CD4-positive, alpha-beta T cell treated with Interferon gamma for 1 hour (primary cell): Measurements from ENCODE around the gene POFUT2.

Experiments used
- DNase-seq: peaks from one replicate; pipeline ENCODE4 v3.0.0-alpha.2; 2020

POFUT2 gene, protein sequence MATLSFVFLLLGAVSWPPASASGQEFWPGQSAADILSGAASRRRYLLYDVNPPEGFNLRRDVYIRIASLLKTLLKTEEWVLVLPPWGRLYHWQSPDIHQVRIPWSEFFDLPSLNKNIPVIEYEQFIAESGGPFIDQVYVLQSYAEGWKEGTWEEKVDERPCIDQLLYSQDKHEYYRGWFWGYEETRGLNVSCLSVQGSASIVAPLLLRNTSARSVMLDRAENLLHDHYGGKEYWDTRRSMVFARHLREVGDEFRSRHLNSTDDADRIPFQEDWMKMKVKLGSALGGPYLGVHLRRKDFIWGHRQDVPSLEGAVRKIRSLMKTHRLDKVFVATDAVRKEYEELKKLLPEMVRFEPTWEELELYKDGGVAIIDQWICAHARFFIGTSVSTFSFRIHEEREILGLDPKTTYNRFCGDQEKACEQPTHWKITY

GRCh38 chr21:45287438-45288391, at the start of gene POFUT2:
Gene POFUT2 (minus strand): TSS chr21:45287895. CDS start chr21:45287871, 24 bp downstream.
- DNase-seq, result peak; percentile 97

- no peak for DNase-seq
These were observed 49.2 kb upstream of the POFUT2 start for GRCh38 chr21:45336870-45337269.

DNA sequence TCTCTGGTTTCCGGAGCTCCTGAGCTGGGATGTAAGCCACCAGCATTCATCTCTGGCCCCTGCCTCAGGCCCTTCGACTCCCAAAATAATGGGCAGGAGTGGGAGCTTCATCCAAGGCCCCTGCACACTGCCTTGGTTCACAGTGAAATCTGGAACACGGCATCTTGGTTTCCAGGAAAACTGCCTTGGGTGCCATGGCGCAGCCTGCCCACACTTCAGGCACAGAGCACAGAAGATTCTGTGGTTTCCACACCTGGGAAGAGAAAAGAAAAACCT, 48.8 kb upstream of the POFUT2 start:
- no peak for DNase-seq

- DNase-seq, result no peak
These were observed 48.3 kb upstream of the POFUT2 start for GRCh38 chr21:45335761-45336534.

GRCh38 chr21:45335151-45335760, 47.6 kb upstream of the POFUT2 start:
- DNase-seq, result no peak

GRCh38 chr21:45334591-45335081, 46.9 kb upstream of the POFUT2 start:
- DNase-seq, result no peak

DNA sequence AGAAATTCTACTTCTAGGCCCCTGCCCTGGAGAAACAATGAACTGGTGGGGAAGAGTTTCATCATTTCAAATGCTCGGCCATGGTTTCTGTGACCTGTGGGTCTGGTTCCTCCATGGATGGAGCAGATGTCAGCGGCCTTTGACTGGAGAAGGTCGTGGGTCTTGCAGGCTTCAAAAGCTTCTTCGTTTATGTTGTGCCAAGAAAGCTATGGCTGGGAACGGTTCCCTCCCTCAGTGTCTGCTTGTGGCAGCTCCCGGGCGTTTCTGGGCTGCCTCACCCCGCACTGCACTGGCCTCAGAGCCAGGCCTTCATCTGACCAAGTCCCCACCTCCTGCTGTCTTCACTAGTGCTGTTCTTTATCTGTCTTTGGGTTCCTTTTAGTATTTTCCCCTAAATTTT, 46.4 kb upstream of the POFUT2 start:
- no peak for DNase-seq

GRCh38 chr21:45333583-45334121, 46.0 kb upstream of the POFUT2 start:
- DNase-seq, result no peak

DNA sequence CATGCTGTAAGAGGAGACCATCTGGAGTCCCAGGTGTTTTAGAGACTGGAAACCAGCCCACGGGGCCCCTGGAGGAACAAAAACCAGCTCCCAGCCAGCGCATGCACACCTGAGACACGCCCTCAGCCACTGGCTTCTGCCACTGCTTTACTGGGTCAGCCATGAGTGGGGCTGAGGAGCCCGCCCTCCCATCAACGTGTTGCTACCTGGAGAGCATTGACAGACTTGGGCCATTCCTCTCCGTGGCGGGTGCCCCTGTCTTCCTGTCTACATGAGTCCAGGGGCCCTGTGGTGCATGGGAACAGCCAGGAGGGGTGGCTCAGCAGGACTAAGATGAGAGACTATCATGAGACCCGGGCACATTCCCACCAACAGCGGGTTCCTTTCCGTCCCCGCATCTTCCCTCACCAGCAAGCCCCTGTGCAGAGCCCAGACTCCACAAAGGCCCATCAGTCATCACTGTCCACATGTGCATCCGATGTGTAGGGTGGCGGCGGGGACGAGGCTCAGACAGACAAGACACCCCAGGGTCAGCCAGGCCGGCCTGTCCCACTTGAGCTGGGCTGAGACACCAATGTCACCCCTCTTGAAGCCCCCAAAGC, 45.4 kb upstream of the POFUT2 start:
- no peak for DNase-seq

DNA sequence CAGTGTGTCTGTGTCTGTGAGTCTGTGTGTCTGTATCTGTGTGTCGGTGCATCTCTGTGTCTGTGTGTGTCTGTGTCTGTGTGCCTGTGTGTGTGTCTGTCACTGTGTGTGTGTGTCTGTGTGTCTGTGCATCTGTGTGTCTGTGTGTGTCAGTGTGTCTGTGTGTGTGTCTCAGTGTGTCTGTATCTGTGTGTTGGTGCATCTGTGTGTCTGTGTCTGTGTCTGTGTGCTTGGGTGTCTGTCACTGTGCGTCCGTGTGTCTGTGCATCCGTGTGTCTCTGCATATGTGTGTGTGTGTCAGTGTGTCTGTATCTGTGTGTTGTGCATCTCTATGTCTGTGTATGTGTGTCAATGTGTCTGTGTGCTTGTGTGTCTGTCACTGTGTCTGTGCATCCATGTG, 44.7 kb upstream of the POFUT2 start:
- no peak for DNase-seq

DNA sequence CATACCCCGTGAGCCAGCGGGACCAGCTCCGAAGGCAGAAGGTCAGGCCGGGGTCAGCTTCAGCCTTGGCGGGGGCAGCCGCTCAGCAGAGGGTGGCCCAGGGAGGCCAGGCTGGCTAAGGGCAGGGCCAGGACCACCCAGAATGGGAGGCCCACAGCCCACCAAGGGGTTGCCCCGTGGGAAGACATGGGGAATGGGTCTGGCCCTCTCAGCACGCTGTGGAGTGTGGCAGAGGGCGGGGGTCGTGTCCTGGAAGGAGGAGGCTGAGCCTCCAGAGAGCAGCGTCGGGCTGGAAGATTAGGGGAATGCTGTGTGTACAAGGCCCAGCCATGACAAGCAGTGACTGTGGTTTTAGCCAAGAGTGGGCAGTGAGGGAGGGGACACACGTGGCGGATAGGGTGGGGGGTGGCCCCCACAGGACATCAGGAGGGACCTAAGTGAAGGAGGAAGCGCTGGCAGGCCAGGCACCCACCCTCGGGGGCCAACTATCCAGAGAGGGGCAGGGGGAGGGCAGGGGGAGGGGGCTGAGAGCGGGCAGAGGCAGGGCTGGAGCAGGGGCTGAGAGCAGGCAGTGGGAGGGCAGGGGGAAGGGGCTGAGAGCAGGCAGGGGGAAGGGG, 43.9 kb upstream of the POFUT2 start:
- no peak for DNase-seq

GRCh38 chr21:45330851-45331261, 43.2 kb upstream of the POFUT2 start:
- no peak for DNase-seq

DNA sequence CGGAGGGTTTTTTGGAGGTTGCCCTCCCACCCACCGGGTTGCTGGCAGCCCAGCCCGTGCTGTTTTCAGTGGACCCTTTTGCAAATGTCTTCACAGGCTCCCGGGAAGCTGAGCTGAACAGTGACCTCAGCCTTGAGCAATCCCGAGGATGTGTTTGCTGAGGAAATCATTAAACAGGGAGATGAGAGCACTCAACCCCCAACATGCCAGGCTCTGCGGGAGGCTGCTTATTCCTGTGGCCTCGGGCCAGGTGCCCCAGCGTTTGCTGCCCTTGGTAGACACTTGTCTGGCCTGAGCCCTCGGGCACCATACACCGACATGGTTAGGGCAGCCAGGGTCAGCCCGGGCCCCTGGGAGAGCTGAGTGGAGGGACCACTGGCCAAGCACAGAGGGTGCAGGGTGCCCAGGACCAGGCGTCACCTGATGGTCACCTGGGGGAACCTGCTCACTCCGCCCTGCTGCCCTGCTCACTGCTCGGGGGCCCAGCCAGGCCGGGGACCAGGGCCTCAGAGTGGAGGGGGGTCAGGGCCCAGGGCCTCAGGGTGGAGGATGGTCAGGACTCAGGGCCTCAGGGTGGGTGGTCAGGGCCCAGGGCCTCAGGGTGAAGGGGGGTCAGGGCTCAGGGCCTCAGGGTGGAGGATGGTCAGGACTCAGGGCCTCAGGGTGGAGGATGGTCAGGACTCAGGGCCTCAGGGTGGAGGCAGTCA, 42.5 kb upstream of the POFUT2 start:
- no peak for DNase-seq

DNA sequence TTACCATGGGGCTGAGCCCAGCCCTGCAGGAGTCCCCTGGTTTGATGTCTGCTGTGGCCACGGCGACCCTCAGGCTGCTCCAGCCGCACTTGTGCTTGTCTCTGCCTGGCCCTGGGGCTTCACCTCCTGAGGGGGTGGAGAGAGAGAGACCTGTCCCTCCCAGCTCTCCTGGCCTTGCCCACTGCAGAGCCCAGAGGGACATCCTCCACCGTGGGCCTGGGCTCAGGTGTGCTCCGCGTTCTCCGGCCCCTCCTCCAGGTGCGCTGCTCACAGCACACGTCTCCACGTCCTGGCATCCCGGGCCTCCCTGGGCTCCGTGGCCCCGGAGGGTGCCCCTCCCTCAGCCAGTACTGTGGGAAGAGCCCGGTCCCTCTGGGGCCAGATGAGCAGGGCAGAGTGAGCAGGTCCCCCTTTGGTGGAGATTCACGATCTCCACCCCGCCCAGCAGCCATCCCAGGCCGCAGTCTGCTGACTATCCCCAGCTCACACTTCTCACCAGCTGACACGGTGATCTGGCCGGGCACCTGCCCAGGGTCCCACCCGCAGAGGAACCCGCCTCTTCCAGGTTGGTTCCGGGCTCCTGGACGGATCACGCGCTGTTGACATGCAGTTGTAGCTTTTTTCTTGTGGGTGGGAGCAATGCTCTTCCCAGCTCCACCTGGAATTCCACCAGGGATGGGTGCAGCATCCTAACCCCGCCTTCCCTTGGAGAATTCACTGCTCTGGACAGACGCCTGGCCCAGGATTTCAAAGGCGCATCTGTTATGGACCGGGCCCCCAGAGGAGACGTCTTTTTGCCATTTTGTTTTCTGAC, 41.8 kb upstream of the POFUT2 start:
- DNase-seq, result no peak

DNA sequence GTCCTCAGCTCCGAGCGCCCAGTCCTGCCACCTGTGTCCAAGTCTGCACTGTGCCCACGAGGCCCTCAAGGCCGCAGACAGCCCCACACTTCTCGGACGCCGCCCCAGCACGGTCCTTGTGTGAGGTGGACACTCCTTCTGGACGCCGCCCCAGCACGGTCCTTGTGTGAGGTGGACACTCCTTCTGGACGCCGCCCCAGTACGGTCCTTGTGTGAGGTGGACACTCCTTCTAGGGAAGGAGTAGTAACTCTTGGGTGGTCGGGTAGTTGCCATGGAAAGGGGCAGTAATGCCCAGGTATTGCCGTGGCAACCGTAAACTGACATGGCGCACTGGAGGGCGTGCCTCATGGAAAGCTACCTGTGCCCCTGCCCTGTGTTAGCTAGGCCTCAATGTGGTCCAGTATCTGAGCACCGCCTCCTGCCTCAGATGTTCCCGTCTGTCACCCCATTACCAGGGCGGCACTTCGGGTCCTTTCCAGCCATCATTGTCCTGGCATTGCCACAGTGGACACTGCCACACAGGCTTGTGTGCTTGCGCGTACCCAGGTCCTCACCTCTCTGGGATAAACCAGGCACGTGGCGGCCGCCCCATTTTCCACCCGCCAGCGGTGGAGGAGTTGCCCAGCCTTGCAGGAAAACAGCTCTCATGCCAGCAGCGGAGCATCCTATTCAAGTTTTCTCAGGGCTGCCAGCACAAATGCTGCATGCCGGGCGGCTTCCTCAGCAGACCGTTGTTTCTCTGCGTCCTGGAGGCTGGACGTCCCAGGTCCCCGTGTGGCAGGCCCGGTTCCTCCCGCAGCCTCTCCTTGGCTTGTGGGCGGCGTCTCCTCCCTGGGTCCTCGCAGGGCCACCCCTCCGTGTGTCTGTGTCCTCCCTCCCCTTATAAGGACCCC, 40.8 kb upstream of the POFUT2 start:
- no peak for DNase-seq

DNA sequence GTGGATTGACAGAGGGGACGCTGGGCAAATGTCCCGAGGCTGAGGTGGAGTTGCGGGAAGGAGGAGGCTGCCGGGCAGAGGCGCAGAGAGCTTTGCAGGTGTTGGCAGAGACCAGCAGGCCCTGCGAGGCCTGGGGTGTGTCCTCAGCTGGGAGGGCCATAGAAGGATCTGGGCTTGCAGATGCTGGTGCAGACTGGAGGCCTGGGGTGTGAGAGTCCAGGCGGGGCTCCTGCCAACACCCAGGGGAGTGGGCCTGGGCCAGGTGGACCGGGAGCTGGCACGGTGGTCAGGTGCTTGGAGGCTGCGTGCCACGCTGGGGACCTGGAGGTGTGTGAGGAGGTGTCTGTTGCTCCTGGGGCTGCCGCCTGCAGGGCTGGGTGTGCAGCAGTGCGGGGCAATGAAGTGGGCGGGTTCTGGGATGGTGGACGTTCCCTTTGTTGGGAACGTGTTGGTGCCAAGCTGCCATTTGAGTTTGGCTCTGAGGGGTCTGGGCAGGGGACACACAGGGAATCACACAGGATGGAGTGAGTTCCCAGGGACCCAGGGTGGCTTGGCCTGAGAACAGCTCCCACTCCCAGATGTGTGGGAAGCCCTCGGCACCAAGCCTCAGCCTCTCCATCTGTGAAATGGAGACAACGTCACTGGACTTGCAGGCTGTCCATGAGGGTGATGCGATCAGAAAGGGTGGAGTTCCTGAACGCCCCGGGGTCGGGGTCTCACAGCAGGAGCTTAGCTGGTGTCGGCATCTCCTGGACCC, 39.9 kb upstream of the POFUT2 start:
- no peak for DNase-seq

- DNase-seq, result no peak
These were observed 39.3 kb upstream of the POFUT2 start for GRCh38 chr21:45326891-45327440.
